Measurements from ENCODE around the gene PAQR4.

PAQR4 gene

DNA sequence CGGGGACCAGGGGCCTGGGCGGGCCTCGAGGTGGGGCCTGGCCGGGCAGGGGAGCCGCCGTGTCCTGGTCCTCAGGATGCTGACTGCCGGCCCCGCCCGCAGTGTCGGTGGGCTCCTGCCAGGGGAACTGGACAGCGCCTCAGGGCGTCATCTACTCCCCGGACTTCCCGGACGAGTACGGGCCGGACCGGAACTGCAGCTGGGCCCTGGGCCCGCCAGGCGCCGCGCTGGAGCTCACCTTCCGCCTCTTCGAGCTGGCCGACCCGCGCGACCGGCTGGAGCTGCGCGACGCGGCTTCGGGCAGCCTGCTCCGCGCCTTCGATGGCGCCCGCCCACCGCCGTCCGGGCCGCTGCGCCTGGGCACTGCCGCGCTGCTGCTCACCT lies 2.3 kb upstream of the PAQR4 start:
- no peaks in the 10 kb centered on the region for H3K9me3 ChIP-seq (ENCODE audit: low read depth, low read length)
- H3K36me3 ChIP-seq (ENCODE audit: insufficient read depth, low read length): no peaks in the 10 kb centered on the region; the same call in 1 of the 2 replicates
- DNase-seq (ENCODE audit: low read depth, low spot score): no peak
- TF ChIP-seq FOXP2 (optimal IDR thresholded peaks at IDR 0.05; ENCODE audit: control extremely low read depth, extremely low read length, insufficient read depth) (no peak), EZH2 (IDR thresholded peaks at IDR 0.05) (no peak), POLR2AphosphoS5 (IDR thresholded peaks at IDR 0.05; ENCODE audit: borderline replicate concordance, low read depth, low read length) (no peak)
- H3K9ac ChIP-seq (ENCODE audit: insufficient read length): no peak overlapping the region
- no peak overlapping the region for H3K27ac ChIP-seq
- H3K4me3 ChIP-seq: no peak overlapping the region

- no peak overlapping the region for H3K9ac ChIP-seq (ENCODE audit: insufficient read length)
- DNase-seq (ENCODE audit: low read depth, low spot score): no peak
- TF ChIP-seq POLR2AphosphoS5 (IDR thresholded peaks at IDR 0.05; ENCODE audit: borderline replicate concordance, low read depth, low read length) (no peak), FOXP2 (optimal IDR thresholded peaks at IDR 0.05; ENCODE audit: control extremely low read depth, extremely low read length, insufficient read depth) (no peak), EZH2 (IDR thresholded peaks at IDR 0.05) (no peak)
- H3K36me3 ChIP-seq (ENCODE audit: insufficient read depth, low read length): peaks cover under 1% of the 10 kb centered on the region; the same call in 1 of the 2 replicates
- no peak overlapping the region for H3K4me3 ChIP-seq
- no peak overlapping the region for H3K27ac ChIP-seq
- no peaks in the 10 kb centered on the region for H3K9me3 ChIP-seq (ENCODE audit: low read depth, low read length)
Observed at GRCh38 chr16:2967211-2967631, 1.9 kb upstream of the PAQR4 start.

GRCh38 chr16:2967721-2968161 lies 1.4 kb upstream of the PAQR4 start:
- no peak for TF ChIP-seq FOXP2 (optimal IDR thresholded peaks at IDR 0.05; ENCODE audit: control extremely low read depth, extremely low read length, insufficient read depth)
- no peak for TF ChIP-seq EZH2 (IDR thresholded peaks at IDR 0.05)
- no peak for TF ChIP-seq POLR2AphosphoS5 (IDR thresholded peaks at IDR 0.05; ENCODE audit: borderline replicate concordance, low read depth, low read length)
- H3K9ac ChIP-seq (ENCODE audit: insufficient read length): no peak overlapping the region
- no peaks in the 10 kb centered on the region for H3K9me3 ChIP-seq (ENCODE audit: low read depth, low read length)
- H3K4me3 ChIP-seq: no peak overlapping the region
- peaks cover 6% of the 10 kb centered on the region; the same call in 1 of the 2 replicates for H3K36me3 ChIP-seq (ENCODE audit: insufficient read depth, low read length)
- H3K27ac ChIP-seq: no peak overlapping the region
- DNase-seq (ENCODE audit: low read depth, low spot score): no peak

- Histone ChIP-seq H3K36me3 (ENCODE audit: insufficient read depth, low read length) (peaks cover 6% of the 10 kb centered on the region; the same call in 1 of the 2 replicates), H3K9ac (ENCODE audit: insufficient read length) (no peak overlapping the region), H3K4me3 (peak overlapping the region; percentile 88), H3K9me3 (ENCODE audit: low read depth, low read length) (no peaks in the 10 kb centered on the region), H3K27ac (no peak overlapping the region)
- DNase-seq (ENCODE audit: low read depth, low spot score): no peak
- TF ChIP-seq EZH2 (IDR thresholded peaks at IDR 0.05) (no peak), POLR2AphosphoS5 (IDR thresholded peaks at IDR 0.05; ENCODE audit: borderline replicate concordance, low read depth, low read length) (no peak), FOXP2 (optimal IDR thresholded peaks at IDR 0.05; ENCODE audit: control extremely low read depth, extremely low read length, insufficient read depth) (no peak)
Observed at GRCh38 chr16:2968368-2968737, 795 bp upstream of the PAQR4 start.

DNA sequence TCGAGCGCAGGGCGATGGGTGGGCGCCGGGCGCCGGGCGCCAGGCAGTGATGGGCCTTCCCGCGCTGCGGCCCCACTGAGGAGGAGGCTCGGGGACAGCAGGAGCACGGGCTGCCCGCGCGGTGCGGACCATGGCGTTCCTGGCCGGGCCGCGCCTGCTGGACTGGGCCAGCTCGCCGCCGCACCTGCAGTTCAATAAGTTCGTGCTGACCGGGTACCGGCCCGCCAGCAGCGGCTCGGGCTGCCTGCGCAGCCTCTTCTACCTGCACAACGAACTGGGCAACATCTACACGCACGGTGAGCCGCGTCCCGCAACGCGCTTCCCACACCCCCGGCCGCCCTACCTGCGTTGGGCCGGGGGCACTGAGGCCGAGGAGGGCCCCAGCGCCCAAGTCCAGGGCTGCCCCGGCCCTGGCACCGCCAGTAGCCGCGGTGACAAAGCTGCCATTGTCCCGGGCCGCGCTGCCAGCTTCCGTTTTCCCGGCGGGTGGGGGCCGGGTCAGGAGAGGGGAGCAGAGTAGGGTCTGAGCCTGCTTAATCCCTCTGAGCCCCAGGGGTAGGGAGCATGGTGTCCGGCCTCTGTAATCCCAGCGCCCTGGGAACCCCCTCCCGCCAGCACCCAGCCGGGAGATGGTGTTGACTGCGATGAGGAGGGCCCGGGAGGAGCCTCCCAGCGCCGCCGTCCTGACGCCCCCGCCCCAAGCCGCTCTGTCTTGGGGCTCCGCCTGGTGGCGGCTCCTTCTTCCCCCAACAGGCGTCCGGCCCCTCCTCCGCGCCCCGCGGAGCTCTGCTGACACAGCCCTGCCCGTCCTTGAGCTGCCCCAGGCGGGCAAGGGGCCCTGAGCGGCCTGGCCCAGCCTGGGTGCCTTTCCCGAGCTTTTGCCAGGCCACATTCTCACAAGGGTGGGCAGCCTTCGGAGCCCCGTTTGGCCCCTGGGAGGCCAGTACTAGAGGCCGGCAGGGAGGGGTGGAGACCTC lies 685 bp downstream of the PAQR4 start:
- peak overlapping the region; percentile 81 for H3K9ac ChIP-seq (ENCODE audit: insufficient read length)
- peaks cover 8% of the 10 kb centered on the region; the same call in 1 of the 2 replicates for H3K36me3 ChIP-seq (ENCODE audit: insufficient read depth, low read length)
- H3K27ac ChIP-seq: peak overlapping the region; percentile 5; the same call in 1 of the 2 replicates
- peak; percentile 62 for TF ChIP-seq POLR2AphosphoS5 (IDR thresholded peaks at IDR 0.05; ENCODE audit: borderline replicate concordance, low read depth, low read length)
- no peak for TF ChIP-seq EZH2 (IDR thresholded peaks at IDR 0.05)
- TF ChIP-seq FOXP2 (optimal IDR thresholded peaks at IDR 0.05; ENCODE audit: control extremely low read depth, extremely low read length, insufficient read depth): no peak
- DNase-seq (ENCODE audit: low read depth, low spot score): no peak
- peak overlapping the region; percentile 88 for H3K4me3 ChIP-seq
- no peaks in the 10 kb centered on the region for H3K9me3 ChIP-seq (ENCODE audit: low read depth, low read length)

DNA sequence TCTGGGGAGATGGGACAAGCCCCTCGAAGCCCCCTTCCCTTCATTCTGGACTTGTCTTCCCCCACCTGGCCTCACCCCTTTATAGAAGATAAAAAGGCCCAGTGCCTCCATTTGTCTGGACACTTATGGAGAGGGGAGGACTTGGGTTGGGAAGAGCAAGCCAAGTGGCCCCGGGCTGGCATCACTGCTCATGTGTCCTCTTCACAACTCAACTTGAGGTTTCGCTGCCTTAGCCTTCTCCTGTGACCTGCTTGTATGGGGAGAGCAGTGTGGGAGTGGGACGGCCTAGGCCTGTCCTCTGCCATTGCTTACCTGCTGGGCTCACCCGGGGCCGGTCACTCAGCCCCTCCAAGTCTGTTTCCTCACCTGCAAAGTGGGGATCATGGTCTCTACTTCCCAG lies 1.4 kb downstream of the PAQR4 start:
- Histone ChIP-seq H3K9ac (ENCODE audit: insufficient read length) (peak overlapping the region; percentile 81), H3K9me3 (ENCODE audit: low read depth, low read length) (no peaks in the 10 kb centered on the region), H3K4me3 (peak overlapping the region; percentile 88), H3K36me3 (ENCODE audit: insufficient read depth, low read length) (peaks cover 15% of the 10 kb centered on the region; the same call in 1 of the 2 replicates), H3K27ac (peak overlapping the region; percentile 5; the same call in 1 of the 2 replicates)
- TF ChIP-seq POLR2AphosphoS5 (IDR thresholded peaks at IDR 0.05; ENCODE audit: borderline replicate concordance, low read depth, low read length) (no peak), FOXP2 (optimal IDR thresholded peaks at IDR 0.05; ENCODE audit: control extremely low read depth, extremely low read length, insufficient read depth) (no peak), EZH2 (IDR thresholded peaks at IDR 0.05) (no peak)
- DNase-seq (ENCODE audit: low read depth, low spot score): no peak

DNA sequence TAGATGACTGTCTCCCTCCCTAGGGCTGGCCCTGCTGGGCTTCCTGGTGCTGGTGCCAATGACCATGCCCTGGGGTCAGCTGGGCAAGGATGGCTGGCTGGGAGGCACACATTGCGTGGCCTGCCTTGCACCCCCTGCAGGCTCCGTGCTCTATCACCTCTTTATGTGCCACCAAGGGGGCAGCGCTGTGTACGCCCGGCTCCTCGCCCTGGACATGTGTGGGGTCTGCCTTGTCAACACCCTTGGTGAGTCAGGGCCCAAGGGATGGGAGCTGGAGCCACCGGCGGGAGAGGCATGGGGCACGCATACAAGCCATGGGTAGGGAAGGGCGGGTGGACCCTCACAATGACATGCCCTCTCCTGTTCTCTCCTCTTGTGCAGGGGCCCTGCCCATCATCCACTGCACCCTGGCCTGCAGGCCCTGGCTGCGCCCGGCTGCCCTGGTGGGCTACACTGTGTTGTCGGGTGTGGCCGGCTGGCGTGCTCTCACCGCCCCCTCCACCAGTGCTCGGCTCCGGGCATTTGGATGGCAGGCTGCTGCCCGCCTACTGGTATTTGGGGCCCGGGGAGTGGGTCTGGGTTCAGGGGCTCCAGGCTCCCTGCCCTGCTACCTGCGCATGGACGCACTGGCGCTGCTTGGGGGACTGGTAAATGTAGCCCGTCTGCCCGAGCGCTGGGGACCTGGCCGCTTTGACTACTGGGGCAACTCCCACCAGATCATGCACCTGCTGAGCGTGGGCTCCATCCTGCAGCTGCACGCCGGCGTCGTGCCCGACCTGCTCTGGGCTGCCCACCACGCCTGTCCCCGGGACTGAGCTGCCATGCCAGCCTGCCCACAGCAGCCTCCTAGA lies 2.2 kb downstream of the PAQR4 start:
- H3K4me3 ChIP-seq: peak overlapping the region; percentile 88
- H3K9ac ChIP-seq (ENCODE audit: insufficient read length): no peak overlapping the region
- no peak for DNase-seq (ENCODE audit: low read depth, low spot score)
- TF ChIP-seq POLR2AphosphoS5 (IDR thresholded peaks at IDR 0.05; ENCODE audit: borderline replicate concordance, low read depth, low read length) (peak; percentile 33; the same call in 1 of the 2 replicates), EZH2 (IDR thresholded peaks at IDR 0.05) (no peak)
- peaks cover 20% of the 10 kb centered on the region; the same call in 1 of the 2 replicates for H3K36me3 ChIP-seq (ENCODE audit: insufficient read depth, low read length)
- H3K27ac ChIP-seq: no peak overlapping the region
- no peaks in the 10 kb centered on the region for H3K9me3 ChIP-seq (ENCODE audit: low read depth, low read length)
